GM12878 (cell line): ENCODE measurements around the gene RB1. TPM values are rescaled to one million over a fixed set of nuclear protein-coding genes. Genes with fewer than 3 reads are reported as not detected.

ENCODE experiments used
- ATAC-seq: fragments of 200-7000 bp; cut with Tn5 transposase; 3 replicates; pipeline ENCODE4 v1.9.1; 2020; ENCODE audit warnings: mild to moderate bottlenecking, moderate library complexity
- BruUV-seq: library from RNA; stranded (reverse); fragments of 400-500 nt; replicated peaks from 2 replicates; lab custom pipeline; 2021; lab: Mats Ljungman, UMichigan
- CTCF ChIA-PET: fragments of 300-600 bp; sonication (Branson Sonifier 250); formaldehyde crosslinking; extraction: SDS; loops from one replicate; lab custom pipeline; 2021; ENCODE audit warnings: inconsistent platforms; lab: Yijun Ruan, JAX
- POLR2A ChIA-PET: fragments of 350-600 bp; formaldehyde crosslinking; extraction: SDS; loops from one replicate; lab custom pipeline; 2021; ENCODE audit warnings: inconsistent platforms; lab: Charles Lee
- RAD21 ChIA-PET: fragments of 300-600 bp; sonication (Branson Sonifier 250); formaldehyde crosslinking; loops from one replicate; lab custom pipeline; 2023; ENCODE audit warnings: antibody characterized with exemption; ENCODE audit not compliant: unreplicated experiment; lab: Charles Lee
- SMC1A ChIA-PET: fragments of 300-600 bp; sonication (Branson Sonifier 250); formaldehyde crosslinking; loops from one replicate; lab custom pipeline; 2023; ENCODE audit not compliant: unreplicated experiment, uncharacterized antibody; lab: Charles Lee
- DNase-seq: peaks from one replicate; pipeline ENCODE4 v3.0.0-alpha.2; 2011; ENCODE audit warnings: low read depth, low spot score
- FAIRE-seq: peaks from 3 replicates; lab custom pipeline; 2011; peaks lifted over from hg19 to GRCh38; lab: Jason Lieb, UNC
- H2AFZ ChIP-seq: 2 replicates; pipeline ENCODE4 v1.6.0; 2011; ENCODE audit warnings: low read depth, low read length, control low read depth; ENCODE audit not compliant: control insufficient read depth
- H3K27ac ChIP-seq: 2 replicates; pipeline ENCODE4 v1.5.1; 2011; ENCODE audit warnings: control low read depth; ENCODE audit not compliant: control insufficient read depth, insufficient read depth
- H3K27me3 ChIP-seq, 2 experiments: replicated peaks in 1 of 2; 2 replicates each; pipeline versions ENCODE4 v1.6.0 to v1.6.1; 2011; ENCODE audit warnings: low read length in 1 of 2; ENCODE audit not compliant: control insufficient read depth in 2 of 2, insufficient read depth in 2 of 2
- H3K36me3 ChIP-seq, 2 experiments: 2 replicates each; pipeline ENCODE4 v1.5.1; 2011; ENCODE audit warnings: low read length in 1 of 2; ENCODE audit not compliant: control insufficient read depth in 2 of 2, insufficient read depth in 2 of 2
- H3K4me1 ChIP-seq: 2 replicates; pipeline ENCODE4 v1.6.1; 2011; ENCODE audit warnings: mild to moderate bottlenecking, low read length, moderate library complexity, mixed read lengths; ENCODE audit not compliant: control insufficient read depth, insufficient read depth
- H3K4me2 ChIP-seq: 2 replicates; pipeline ENCODE4 v1.6.0; 2011; ENCODE audit warnings: control low read depth; ENCODE audit not compliant: control insufficient read depth, insufficient read depth
- H3K4me3 ChIP-seq: fragments of 200-600 bp; sonication (generic); 2 replicates; pipeline ENCODE4 v1.5.1; 2016
- H3K79me2 ChIP-seq: 2 replicates; pipeline ENCODE4 v1.6.0; 2011; ENCODE audit warnings: low read length; ENCODE audit not compliant: control insufficient read depth, insufficient read depth
- H3K9ac ChIP-seq: 2 replicates; pipeline ENCODE4 v1.8.0; 2011; ENCODE audit warnings: low read length, control low read depth, mixed read lengths; ENCODE audit not compliant: control insufficient read depth, insufficient read depth
- H3K9me3 ChIP-seq: replicated peaks from 3 replicates; pipeline ENCODE4 v1.5.1; 2011; ENCODE audit warnings: mild to moderate bottlenecking, low read length; ENCODE audit not compliant: control insufficient read depth, insufficient read depth
- H4K20me1 ChIP-seq: 2 replicates; pipeline ENCODE4 v1.6.0; 2011; ENCODE audit not compliant: control insufficient read depth, insufficient read depth
- ATF7 ChIP-seq: fragments of 450-650 bp; IDR thresholded peaks from 2 replicates; pipeline ENCODE4 v1.6.1; 2016; ENCODE audit warnings: low read depth, mild to moderate bottlenecking
- BMI1 ChIP-seq: fragments of 450-650 bp; IDR thresholded peaks from 2 replicates; pipeline ENCODE4 v1.6.1; 2016; ENCODE audit warnings: mild to moderate bottlenecking, moderate library complexity, borderline replicate concordance
- PRDM15 ChIP-seq: fragments of 450-650 bp; formaldehyde crosslinking; IDR thresholded peaks from 2 replicates; pipeline ENCODE4 v1.4.0; 2020; ENCODE audit warnings: mild to moderate bottlenecking, moderate library complexity
- WGBS: methylation state at CpG from one replicate; pipeline ENCODE4 v1.1.6; 2016; ENCODE audit warnings: low lambda C conversion rate; ENCODE audit not compliant: insufficient replicate concordance, insufficient coverage; ENCODE audit errors: missing lambda C conversion rate; 5-methylcytosine and 5-hydroxymethylcytosine counted together
- in situ Hi-C: fragments of 300-500 bp; cut with MboI; formaldehyde crosslinking; loops from 9 replicates; pipeline ENCODE4 v1.14.3; 2018; ENCODE audit warnings: mixed read lengths
- intact Hi-C: fragments of 100-400 bp; cut with micrococcal nuclease; formaldehyde crosslinking; loops from one replicate; pipeline ENCODE4 v1.14.2; 2022; ENCODE audit not compliant: unreplicated experiment
- polyA plus RNA-seq, 11 experiments: library from polyadenylated mRNA; depleted of rRNA in 4 of 11; unstranded in 6 of 11; stranded (reverse) in 5 of 11; fragments of >200 nt; fragmentation: Nextera tagmentation in 4 of 11; fragmentation: Illumina TruSeq in 1 of 11; extraction: Ambion mirVana in 4 of 11; extraction: Trizol in 1 of 11; gene quantifications; 1 replicate in 1 of 11; 2 replicates in 10 of 11; pipeline versions ENCODE4 v1.2.1 to v1.2.3, GENCODE V29; 2011 to 2016; ENCODE audit warnings: inconsistent platforms in 2 of 11, missing spikeins in 2 of 11, low read depth in 1 of 11
- total RNA-seq, 4 experiments: library from RNA; depleted of rRNA in 3 of 4; stranded (reverse); fragments of >200 nt in 3 of 4; fragmentation: Illumina TruSeq in 1 of 4; extraction: Trizol in 1 of 4; gene quantifications; 2 replicates each; pipeline versions ENCODE4 v1.2.1 to v1.2.3, GENCODE V29; 2013 to 2021

RB1 gene
- total and polyA plus RNA-seq, 10 of the 15 experiments (the other 5 are each of a cell fraction or from before 2014, with no cell fraction given) = 2.8 to 45.0 (median 8.3) TPM

GRCh38 chr13:48299591-48299990 lies 4.0 kb upstream of the RB1 start (continued):
- no peak for TF ChIP-seq PRDM15 (CRISPR knock-in tag)

GRCh38 chr13:48302871-48303358 lies 636 bp upstream of the RB1 start:
- ChIA-PET POLR2A (interaction anchor here (0.7 to 1.1 kb wide), 4 partner anchors 15 to 231 kb away, joined by 3 to 5 read pairs (median 3); no protein-coding TSS in a partner anchor), SMC1A (interaction anchor here (0.7 to 2.4 kb wide), 7 partner anchors 12 to 1145 kb away, joined by 3 to 15 read pairs (median 4); no protein-coding TSS in a partner anchor), RAD21 (interaction anchor here (0.6 to 1.4 kb wide), 2 partner anchors 16 to 110 kb away, joined by 3 read pairs; no protein-coding TSS in a partner anchor), CTCF (interaction anchor here (0.9 to 1.7 kb wide), 5 partner anchors 12 to 276 kb away, joined by 3 to 7 read pairs (median 5); partner anchors contain the start of gene ITM2B)
- peak overlapping the region; percentile 72 for H2AFZ ChIP-seq
- H3K27me3 ChIP-seq = no peaks in the 10 kb centered on the region
- TF ChIP-seq ATF7 = no peak
- TF ChIP-seq PRDM15 (CRISPR knock-in tag) = no peak
- TF ChIP-seq BMI1 = 0 out of 2 replicates have a peak, but pooled peaks have one; percentile 25
- ATAC-seq (peak; percentile 7), FAIRE-seq (no peak), DNase-seq (no peak)
- peak overlapping the region; percentile 87 for H3K4me3 ChIP-seq
- in situ Hi-C loops = no loop called here
- 19% methylated on average over 10 of the region's 12 CpGs for WGBS
- H3K27ac ChIP-seq = peak overlapping the region; percentile 88
- intact Hi-C loops = loop anchor here (5.0 kb wide), 2 partner anchors 259 to 266 kb away; partner anchors contain the start of gene NUDT15
- H3K36me3 ChIP-seq = peaks cover 0 to under 1% of the 10 kb centered on the region in 2 experiments; a peak in 1 of 4 replicates
- no TSS peak for BruUV-seq
- H3K4me1 ChIP-seq = peaks cover 8% of the 10 kb centered on the region; the same call in 1 of the 2 replicates
- peak overlapping the region; percentile 80 for H3K4me2 ChIP-seq
- peaks cover 3% of the 10 kb centered on the region; the same call in 2 of the 3 replicates for H3K9me3 ChIP-seq
- H3K9ac ChIP-seq = peak overlapping the region; percentile 93
- peaks cover 7% of the 10 kb centered on the region for H4K20me1 ChIP-seq
- H3K79me2 ChIP-seq = peaks cover 30% of the 10 kb centered on the region
